Inflammatory macrophage treated with lipopolysaccharide for 4 hours (primary cell): ENCODE data around the gene KIAA1549.
"Not testable (repeated sequence)": the region's sequence is repeated elsewhere in the genome, so short reads cannot be mapped to it uniquely, and the experiment has no call there.

Experiments used
- DNase-seq: peaks from one replicate; pipeline ENCODE4 v3.0.0-alpha.2; 2020

Gene KIAA1549

DNA sequence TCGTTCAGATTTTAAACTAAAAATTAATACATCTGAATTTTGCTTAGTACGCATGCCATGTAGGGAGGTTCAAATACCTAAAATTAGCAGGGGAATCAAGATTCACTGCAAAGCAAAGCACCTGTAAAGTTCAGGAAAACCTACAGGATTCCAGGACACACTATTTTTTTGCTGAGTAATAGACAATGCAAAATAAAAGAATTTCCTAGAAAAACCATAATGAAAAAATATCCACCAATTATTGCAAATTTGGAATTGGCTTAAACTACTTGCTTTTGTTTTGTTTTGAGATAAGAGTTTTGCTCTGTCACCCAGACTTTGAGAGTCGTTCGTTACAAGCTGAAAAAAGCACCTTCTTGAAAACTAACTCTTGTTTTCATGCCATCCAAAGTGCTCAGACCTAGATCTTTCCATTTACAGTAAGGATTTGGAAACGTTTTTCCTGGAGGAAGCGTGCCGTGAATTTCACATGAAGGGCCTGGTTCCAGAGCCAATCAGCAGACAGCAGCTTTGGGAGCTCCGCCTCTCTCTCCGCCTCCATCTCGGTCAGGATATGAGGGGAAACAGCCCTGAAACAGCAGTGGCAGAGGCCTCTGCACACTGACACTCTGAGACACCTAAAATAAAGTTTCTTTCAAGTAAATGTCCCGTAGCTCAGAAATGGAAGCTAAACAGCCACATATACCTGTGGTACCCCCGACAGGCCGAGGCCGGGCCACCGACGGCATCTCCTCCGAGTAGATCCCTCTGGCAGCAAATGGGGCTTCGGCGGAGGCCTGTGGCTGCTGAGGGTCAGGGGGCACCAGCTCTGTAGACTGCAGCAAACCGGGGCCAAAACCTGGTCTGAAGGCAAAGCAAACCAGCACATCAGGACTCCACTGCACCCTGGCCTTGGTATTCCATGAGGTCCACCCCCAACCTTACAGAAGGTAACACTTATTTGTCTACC, 137.3 kb downstream of the KIAA1549 start:
- DNase-seq = no peak

DNA sequence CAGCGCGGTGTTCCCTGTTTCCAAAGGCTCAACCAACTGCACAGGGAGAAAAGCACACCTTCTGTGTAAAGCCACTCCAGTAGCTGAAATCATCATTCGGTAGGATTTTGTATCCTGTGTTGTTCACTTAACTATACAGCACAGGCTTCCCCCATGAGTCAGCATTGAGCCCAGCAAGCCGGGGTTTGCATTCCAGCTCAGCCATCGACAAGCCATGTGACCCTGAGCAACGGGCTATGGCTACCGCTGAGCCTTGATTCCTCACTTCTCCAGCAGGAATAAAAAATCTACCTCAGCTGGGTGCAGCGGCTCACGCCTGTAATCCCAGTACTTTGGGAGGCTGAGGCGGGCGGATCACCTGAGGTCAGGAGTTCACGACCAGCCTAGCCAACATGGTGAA, 139.1 kb downstream of the KIAA1549 start:
- peak; percentile 8 for DNase-seq

DNA sequence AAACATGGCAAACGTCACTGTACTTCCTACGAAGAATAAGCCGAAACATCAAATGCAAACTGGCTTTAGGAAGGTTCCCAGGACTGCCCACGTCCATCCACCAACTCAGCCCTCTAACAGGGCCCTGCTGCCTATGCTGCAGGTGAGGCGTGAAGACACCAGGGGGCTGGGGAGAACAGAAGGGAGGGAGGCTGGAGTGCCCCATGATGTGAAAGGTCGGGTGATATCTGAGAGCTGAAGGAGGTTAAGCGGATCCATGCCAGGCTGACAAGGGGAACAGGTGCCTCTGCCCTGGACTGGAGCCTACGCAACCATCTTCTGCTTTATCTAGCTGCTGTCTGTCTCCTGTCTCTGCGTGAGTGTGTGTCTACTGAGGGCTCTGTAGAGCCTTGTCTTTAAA, 143.0 kb downstream of the KIAA1549 start:
- no peak for DNase-seq

DNA sequence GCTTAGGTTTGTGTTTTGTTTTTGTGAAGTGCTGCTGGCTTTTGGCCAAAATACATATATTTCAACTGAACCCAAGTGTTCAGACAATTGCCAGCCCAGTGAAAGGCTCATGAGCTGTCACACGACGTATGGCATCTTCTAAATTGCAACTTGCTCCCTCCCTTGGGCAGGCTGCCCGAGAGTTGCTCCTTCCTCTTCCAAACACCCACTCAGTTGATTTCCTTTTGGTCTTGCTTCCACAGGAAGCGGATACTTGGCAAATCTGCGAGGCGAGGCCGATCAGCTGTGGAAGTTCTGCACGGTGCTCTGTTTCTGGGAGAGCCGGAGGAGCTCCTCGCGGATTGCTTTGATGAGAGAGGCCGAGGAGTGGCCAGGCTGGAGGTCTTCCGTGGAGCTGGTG, 143.6 kb downstream of the KIAA1549 start:
- DNase-seq = no peak

DNA sequence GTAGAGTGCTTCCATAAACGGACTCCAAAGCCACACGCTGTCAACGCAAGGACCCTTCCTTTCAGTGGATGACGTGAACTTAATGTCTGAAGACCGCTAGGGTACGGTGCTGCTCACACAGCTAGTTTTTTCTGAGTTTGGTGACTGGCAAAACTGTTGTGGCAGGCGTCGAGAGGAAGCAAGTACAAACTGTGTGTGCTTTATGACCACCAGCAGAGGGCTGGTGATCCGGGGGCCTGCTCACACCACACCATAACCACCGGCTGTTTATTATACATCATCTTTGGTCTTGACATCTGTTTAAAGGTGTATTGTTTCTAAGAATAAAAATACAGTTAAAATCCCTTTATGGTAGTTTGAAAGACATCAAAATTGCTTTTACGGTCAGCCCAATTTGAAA, 146.1 kb downstream of the KIAA1549 start:
- DNase-seq = no peak

DNA sequence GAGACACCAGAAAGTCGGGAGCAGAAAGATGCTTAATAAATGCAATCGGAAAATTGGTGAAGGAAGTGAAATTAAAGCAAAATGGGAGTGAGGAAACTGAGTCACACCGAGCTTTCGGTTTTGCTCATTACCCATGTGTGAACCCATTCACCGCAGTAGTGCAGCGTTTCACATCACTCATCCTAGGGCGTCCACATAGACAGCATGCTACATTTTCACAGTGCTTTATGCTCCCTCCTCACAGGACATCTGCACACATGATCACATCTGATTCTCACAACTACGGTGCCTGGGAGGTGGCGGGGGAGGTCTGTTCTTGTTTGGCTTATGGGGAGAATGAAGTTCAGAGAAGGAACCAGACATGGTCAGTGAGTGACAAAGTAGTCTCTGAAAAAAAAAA, 146.6 kb downstream of the KIAA1549 start:
- DNase-seq = no peak

DNA sequence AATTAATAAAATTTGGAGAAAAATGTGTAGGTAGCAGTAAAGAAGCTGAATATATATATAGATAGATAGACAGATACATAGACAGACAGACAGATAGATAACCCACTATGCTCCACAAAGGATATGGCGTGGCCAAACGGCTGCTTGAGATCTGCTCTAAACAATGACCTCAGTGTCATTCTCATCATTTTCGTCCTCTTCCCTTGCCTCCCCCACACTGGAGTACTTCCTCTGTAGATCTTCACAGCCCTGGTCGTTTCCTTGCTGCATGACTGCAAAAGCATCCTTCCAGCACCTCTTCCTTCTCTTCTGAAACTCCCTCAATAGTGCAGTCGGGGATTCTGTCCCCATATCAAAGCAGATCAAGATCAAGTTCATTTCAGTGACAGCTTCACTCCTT, 147.6 kb downstream of the KIAA1549 start:
- DNase-seq = no peak

DNA sequence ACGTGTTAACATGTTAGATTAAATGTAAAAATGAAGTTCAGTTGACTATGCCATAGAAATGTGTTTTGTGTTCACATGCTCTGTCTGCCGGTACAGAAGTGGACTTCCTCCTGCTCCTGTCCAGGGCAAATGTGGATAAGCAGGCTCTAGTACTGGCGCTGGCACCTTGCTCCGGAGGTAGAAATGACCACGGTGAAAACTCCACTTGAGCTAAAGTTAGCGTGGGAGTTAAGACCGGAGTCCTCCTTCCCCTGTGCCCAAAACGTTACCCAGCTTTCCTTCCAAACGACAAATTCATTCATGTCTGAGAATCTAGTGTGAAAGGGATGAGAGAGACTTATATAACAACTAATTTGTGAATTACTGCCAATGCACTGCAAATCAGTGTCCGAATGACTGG, 148.2 kb downstream of the KIAA1549 start:
- DNase-seq = no peak

DNA sequence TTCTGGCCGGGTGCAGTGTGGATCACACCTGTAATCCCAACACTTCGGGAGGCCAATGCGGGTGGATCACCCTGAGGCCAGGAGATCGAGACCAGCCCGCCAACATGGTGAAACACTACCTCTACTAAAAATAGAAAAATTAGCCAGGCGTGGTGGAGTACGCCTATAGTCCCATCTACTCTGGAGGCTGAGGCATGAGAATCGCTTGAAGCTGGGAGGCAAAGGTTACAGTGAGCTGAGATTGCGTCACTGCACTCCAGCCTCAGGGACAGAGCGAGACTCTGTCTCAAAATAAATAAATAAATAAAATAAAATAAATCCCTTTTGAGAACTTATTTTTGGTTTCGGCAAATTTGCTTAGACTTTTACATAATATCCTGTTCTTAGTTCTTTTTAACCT, 151.9 kb downstream of the KIAA1549 start:
- DNase-seq = no peak

DNA sequence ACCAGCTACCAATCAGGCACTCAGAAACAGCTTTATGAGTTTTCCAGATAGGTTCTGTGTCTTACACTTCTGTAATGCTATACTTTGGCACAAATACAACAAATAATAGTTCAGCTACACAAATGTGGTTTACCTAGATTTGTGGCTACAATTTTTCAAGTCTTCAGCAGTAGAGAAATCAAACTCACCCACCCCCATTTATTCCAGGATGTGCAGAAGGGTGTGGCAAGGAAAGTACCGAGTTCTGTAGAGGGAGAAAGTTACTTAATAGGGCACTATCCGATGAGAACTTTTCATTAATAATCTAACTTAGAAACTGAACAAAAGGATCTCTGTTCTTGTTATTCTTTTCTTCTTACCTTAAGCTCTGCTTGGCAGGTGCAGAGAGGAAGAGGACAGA, 152.9 kb downstream of the KIAA1549 start:
- no peak for DNase-seq

DNA sequence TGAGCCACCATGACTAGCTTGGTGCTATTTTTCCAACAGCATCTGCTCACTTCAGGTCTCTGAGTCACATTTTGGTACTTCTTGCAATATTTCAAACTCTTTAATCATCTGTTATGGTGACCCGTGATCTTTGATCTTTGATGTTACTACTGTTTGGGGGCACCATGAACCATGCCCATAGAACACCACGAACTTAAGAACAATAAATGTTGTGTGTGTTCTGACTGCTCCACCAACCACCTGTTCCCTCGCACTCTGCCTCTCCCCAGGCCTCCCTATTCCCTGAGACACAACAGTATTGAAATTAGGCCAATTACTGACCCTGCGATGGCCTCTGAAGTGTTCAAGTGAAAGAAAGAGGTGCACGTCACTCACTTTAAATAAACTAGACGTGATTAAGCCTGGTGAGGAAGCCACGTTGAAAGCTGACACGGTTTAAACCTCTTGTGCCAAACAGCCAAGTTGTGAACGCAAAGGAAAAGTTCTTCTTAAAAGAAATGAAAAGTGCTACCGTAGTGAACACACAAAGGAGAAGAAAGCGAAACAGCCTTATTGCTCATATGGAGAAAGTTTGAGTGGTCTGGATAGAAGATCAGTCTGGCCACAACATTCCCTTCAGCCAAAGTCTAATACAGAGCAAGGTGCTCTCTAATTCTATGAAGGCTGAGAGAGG, 156.0 kb downstream of the KIAA1549 start:
- no peak for DNase-seq

DNA sequence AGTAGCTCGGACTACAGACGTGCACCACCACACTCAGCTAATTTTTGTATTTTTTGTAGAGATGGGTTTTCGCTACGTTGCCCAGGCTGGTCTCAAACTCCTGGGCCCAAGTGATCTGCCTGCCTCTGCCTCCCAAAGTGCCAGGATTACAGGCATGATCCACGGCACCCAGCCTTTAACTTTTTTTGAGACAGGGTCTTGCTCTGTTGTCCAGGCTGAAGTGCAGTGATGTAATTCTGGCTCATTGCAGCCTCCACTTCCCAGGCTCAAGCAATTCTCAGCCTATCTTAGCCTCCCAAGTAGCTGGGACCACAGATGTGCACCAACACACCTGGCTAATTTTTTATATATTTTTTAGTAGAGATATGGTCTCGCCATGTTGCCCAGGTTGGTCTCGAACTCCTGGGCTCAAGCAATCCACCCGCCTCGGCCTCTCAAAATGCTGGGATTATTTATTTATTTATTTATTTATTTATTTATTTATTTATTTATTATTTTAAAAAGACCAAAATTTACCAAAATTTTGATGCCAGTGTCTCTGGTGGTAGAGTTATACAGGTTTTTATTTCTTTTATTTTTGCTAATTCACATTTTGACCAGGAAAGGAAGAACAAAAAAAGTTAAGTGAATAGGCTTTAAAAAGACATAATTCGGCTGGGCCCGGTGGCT, 158.2 kb downstream of the KIAA1549 start:
- DNase-seq = no peak

DNA sequence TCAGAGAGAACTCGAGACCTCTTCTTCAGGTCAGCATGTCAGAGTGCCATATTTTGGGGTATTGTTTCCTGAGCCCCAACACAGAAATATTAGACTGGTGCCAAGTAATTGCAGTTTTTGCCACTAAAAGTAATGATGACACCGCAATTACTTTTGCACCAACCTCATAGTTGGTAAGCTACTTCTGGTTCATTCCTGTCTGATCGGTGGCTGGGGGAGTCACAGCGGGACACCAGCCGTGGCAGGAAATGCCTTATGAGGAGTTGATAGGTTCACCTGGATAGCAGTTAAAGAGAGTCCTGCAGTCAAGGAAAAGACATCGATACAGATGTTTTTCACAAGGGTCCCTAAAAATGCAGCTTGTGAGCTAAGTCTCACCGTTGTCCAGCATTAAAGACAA, 159.3 kb downstream of the KIAA1549 start:
- no peak for DNase-seq

DNA sequence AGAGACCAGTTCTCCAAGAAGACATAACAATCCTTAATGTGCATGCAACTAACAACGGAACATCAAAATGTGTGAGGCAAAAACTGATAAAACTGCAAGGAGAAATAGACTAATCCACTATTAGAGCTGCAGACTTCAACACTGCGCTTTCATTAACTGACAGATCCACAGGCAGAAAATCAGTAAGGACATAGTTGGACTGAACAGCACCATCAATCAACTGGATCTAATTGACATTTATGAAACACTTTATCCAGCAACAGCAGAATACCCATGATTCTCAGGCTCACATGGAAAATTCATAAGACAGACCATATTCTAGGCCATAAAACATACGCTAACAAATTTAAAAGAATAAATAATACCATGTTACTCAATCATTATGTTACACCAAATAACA, 161.6 kb downstream of the KIAA1549 start:
- DNase-seq = no peak

DNA sequence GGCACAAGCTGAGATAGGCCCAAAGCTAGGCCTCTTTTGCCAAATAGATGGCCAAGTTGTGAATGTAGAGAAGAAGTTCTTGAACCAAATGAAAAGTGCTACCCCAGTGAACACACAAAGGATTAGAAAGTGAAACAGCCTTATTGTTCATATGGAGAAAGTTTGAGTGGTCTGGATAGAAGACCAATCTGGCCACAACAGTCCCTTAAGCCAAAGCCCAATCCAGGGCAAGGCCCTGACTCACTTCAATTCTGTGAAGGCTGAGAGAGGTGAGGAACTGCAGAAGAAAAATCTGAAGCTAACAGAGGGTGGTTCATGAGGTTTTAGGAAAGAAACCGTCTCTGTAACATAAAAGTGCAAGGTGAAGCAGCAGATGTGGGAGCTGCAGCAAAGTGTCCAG, 164.5 kb downstream of the KIAA1549 start:
- no peak for DNase-seq

DNA sequence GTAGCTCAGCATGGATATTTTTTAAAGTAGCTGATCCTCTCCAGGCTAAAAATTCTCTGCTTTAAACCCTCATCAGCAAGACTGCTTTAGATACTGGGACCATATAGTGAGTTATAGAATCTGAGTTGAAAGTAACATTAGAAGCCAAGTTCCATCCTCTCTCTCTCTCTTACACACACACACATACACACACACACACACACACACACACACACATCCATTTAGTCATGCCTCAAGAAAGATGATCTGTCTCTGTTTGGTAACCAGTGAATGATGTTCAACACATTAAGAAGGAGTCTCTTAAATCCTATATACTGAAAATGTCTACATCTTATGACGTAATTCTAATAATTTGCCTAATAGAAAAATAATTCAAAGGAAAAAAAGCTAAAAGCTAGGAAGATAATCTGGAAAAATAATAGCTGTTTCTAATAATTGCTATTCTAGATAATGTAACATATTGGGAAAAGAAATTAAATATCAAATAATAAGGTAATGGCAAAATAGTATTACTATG, 166.3 kb downstream of the KIAA1549 start:
- no peak for DNase-seq

DNA sequence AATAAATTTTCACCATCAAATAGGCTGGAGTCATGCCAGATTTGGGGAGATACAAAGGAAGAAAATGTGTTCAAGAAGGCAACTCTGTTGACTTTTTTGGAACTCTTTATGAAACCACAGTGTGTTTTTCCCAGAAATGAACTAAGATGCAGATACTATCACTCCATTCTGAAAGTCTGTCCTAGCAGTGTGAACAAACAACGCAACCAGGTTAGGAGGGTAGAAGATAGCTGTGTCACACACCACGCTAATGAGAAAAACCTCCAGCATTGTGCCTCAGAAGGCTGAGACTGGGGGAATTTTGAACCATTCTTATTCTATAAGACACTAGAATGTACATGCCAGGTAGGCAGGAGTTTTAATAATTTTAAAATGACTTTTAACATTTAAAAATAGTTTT, 167.2 kb downstream of the KIAA1549 start:
- no peak for DNase-seq

DNA sequence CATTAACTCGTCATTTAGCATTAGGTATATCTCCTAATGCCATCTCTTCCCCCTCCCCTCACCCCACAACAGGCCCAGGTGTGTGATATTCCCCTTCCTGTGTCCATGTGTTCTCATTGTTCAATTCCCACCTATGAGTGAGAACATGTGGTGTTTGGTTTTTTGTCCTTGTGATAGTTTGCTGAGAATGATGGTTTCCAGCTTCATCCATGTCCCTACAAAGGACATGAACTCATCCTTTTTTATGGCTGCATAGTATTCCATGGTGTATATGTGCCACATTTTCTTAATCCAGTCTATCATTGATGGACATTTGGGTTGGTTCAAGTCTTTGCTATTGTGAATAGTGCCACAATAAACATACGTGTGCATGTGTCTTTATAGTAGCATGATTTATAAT, 169.9 kb downstream of the KIAA1549 start:
- not testable (repeated sequence) for DNase-seq

DNA sequence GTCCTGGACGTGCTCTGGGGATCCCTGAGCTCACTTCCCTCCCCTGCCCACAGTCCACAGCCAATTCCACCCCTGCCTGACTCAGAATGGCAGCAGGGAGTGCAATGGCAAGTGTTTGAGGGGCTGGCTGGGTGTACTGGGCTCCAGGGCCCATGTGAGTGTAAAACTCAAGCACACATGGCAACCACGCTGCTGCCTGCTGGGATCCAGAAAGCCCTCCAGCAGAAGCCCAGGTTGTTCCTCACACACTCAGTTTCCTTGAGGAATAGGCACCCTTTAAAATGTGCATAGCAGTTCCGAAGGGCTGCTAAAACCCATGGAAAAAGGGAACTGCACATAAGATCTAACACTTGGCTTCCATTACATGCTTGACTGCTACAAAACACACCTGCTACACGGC, 171.8 kb downstream of the KIAA1549 start:
- no peak for DNase-seq

DNA sequence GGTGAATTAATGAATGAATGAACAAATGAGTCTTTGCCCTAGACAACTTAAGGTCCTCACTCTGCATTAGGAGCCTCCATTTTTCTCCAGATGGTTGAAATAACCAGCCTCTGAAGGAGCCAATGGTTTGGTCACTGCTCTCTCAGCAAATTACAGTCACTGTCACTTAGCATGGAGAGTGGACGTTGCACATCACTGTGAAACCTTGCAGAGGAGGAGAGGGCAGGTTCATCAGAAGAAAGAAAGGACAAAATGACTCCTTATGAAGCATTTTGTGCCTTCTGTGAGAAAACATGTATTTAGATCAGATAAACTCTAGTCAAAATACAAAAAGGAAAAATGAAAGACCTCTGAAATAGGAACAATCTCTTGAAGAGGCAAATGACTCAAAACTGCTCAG, 176.6 kb downstream of the KIAA1549 start:
- no peak for DNase-seq

DNA sequence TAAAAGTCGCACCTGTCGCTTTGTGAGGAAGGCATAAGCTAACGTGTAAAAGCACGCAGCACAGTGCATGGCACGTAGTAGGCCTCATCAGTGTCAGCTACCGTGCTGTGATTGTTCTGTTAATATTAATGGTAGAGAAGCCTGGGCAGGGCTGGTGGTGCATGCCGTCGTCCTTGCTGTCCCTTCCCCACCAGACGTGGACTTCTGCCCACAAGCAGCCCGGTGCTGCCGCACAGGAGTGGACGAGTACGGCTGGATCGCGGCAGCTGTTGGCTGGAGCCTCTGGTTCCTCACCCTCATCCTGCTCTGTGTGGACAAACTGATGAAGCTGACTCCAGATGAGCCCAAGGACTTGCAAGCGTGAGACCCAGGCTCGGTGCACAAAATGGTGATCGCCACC, 178.5 kb downstream of the KIAA1549 start:
- no peak for DNase-seq

DNA sequence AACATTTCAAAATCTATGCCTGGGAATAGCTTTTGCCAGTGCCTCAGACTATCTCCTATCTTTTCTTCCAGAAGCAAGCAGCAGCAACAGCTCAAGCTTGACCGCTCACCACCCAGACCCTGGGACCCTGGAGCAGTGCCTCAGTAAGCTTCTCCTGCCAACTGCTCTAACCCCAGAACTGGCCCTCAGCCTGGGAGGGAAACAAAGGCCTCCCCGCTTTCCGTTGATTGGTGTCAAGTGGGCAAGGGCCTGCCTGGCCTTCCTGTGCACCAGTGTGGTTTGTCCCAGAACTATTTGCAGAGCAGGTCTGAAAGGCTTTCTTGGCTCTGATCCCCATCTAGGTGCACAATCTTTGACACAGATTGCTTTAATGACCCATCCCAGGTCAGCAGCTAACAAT, 179.9 kb downstream of the KIAA1549 start:
- no peak for DNase-seq

DNA sequence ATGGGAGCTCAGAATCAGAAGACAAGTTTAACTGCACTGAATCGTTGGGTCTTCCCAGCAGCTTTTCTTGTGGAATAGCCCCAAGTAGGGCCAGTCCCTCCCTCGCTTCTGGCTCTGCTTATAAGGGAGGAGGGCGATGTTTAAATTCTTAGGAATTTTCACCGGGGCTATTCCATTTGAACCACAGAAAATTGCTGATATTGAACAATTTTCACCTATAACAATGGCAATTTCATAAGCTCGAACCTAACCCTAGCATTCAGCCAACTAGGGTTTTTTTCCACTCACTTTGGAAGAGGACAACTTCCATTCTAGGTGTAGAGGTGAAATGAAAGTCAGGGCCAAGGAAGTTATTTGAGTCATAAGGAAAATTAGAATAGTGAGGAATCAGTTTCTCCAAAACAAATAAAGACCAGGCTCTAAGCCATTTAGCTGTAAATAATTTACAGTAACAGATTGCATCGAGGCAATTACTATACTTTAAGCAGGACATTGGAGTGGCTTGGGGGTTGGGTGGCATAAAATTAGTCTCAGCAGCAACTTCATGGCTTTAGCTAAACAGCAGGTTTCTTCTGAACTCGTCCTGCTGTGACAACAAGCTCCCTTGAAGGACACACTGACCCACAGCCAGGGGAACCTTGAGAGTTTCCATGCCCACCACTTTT, 181.7 kb downstream of the KIAA1549 start:
- no peak for DNase-seq
